SK-N-SH (cell line): ENCODE results near the gene GREM2. TPM values are rescaled to one million over a fixed set of nuclear protein-coding genes. Genes with fewer than 3 reads are reported as not detected.

Source experiments
- CTCF ChIA-PET: fragments of 300-600, 350-600 bp; formaldehyde crosslinking; extraction: SDS; loops from one replicate; lab custom pipeline; 2021; lab: Yijun Ruan, JAX
- POLR2A ChIA-PET: fragments of 350-600 bp; sonication (Branson Sonifier 250); formaldehyde crosslinking; extraction: SDS; loops from one replicate; lab custom pipeline; 2020; ENCODE audit warnings: antibody characterized with exemption, inconsistent platforms; lab: Yijun Ruan, JAX
- DNase-seq: peaks from one replicate; pipeline ENCODE4 v3.0.0; 2012
- H2AFZ ChIP-seq: fragments of 200-600 bp; sonication (generic); 2 replicates; pipeline ENCODE4 v1.8.1; 2016; ENCODE audit warnings: antibody characterized with exemption, mild to moderate bottlenecking, low read depth
- H3F3A ChIP-seq: fragments of 200-600 bp; sonication (generic); replicated peaks from 2 replicates; pipeline ENCODE3; 2016; ENCODE audit warnings: antibody characterized with exemption, mild to moderate bottlenecking; ENCODE audit not compliant: insufficient read depth
- H3K27ac ChIP-seq, 2 experiments: fragments of 200-500 bp in 1 of 2; fragments of 200-600 bp in 1 of 2; sonication (Bioruptor generic) in 1 of 2; sonication (generic), shearing (Covaris generic) in 1 of 2; 2 replicates each; pipeline versions ENCODE4 v1.5.1 to v1.6.1; 2014 to 2016; ENCODE audit warnings: low read depth in 2 of 2, inconsistent platforms in 1 of 2, low read length in 1 of 2, mild to moderate bottlenecking in 1 of 2, mixed read lengths in 1 of 2
- H3K27me3 ChIP-seq: fragments of 200-600 bp; sonication (generic), shearing (Covaris generic); 2 replicates; pipeline ENCODE4 v1.6.1; 2016; ENCODE audit warnings: mixed run types; ENCODE audit not compliant: insufficient read depth
- H3K36me3 ChIP-seq, 2 experiments: fragments of 200-500 bp in 1 of 2; fragments of 200-600 bp in 1 of 2; sonication (Bioruptor generic) in 1 of 2; sonication (generic) in 1 of 2; replicated peaks in 1 of 2; 2 replicates each; pipeline versions ENCODE3 to v1.5.1; 2014 to 2016; ENCODE audit warnings: low read length in 1 of 2, mild to moderate bottlenecking in 1 of 2; ENCODE audit not compliant: insufficient read depth in 2 of 2, control insufficient read depth in 1 of 2
- H3K4me1 ChIP-seq, 2 experiments: fragments of 200-500 bp in 1 of 2; fragments of 200-600 bp in 1 of 2; sonication (Bioruptor generic) in 1 of 2; sonication (generic), shearing (Covaris generic) in 1 of 2; 2 replicates each; pipeline versions ENCODE4 v1.5.1 to v1.6.1; 2014 to 2016; ENCODE audit warnings: low read depth in 1 of 2, low read length in 1 of 2, mixed run types in 1 of 2; ENCODE audit not compliant: insufficient read depth in 2 of 2, control insufficient read depth in 1 of 2
- H3K4me2 ChIP-seq: fragments of 200-600 bp; sonication (generic), shearing (Covaris generic); 2 replicates; pipeline ENCODE4 v1.6.1; 2017; ENCODE audit warnings: mixed run types
- H3K4me3 ChIP-seq, 2 experiments: fragments of 200-500 bp in 1 of 2; fragments of 200-600 bp in 1 of 2; sonication (Bioruptor generic) in 1 of 2; sonication (generic), shearing (Covaris generic) in 1 of 2; 2 replicates each; pipeline versions ENCODE4 v1.5.1 to v1.8.1; 2014 to 2016; ENCODE audit warnings: low read depth in 2 of 2, inconsistent platforms in 1 of 2, low read length in 1 of 2, mild to moderate bottlenecking in 1 of 2, mixed read lengths in 1 of 2, moderate library complexity in 1 of 2
- H3K79me2 ChIP-seq: fragments of 200-600 bp; sonication (generic); 2 replicates; pipeline ENCODE4 v1.8.1; 2017; ENCODE audit warnings: mild to moderate bottlenecking; ENCODE audit not compliant: insufficient read depth
- H3K9ac ChIP-seq: fragments of 200-600 bp; sonication (generic); 2 replicates; pipeline ENCODE4 v1.6.1; 2017; ENCODE audit warnings: mixed run types
- H3K9me2 ChIP-seq: fragments of 200-600 bp; sonication (generic); 2 replicates; pipeline ENCODE4 v1.6.1; 2017; ENCODE audit warnings: mixed run types
- H3K9me3 ChIP-seq: fragments of 200-600 bp; sonication (generic); 2 replicates; pipeline ENCODE4 v1.6.1; 2017; ENCODE audit warnings: mixed run types, mild to moderate bottlenecking, moderate library complexity
- H4K20me1 ChIP-seq: fragments of 200-600 bp; sonication (generic); 2 replicates; pipeline ENCODE4 v1.6.1; 2017; ENCODE audit warnings: mild to moderate bottlenecking, mixed run types; ENCODE audit not compliant: insufficient read depth
- EZH2phosphoT487 ChIP-seq: fragments of 200-600 bp; sonication (generic); IDR thresholded peaks from 2 replicates; pipeline ENCODE4 v1.6.1; 2017; ENCODE audit warnings: low read depth, mixed run types, mild to moderate bottlenecking, antibody characterized with exemption, moderate library complexity, borderline replicate concordance
- FOXM1 ChIP-seq: IDR thresholded peaks from 2 replicates; pipeline ENCODE4 v1.4.0; 2012; ENCODE audit warnings: low read depth, mild to moderate bottlenecking
- GABPA ChIP-seq: IDR thresholded peaks from 2 replicates; pipeline ENCODE4 v1.4.0; 2012; ENCODE audit warnings: low read depth, mild to moderate bottlenecking
- JUND ChIP-seq: IDR thresholded peaks from 2 replicates; pipeline ENCODE4 v1.4.0; 2012
- NRF1 ChIP-seq: IDR thresholded peaks from 2 replicates; pipeline ENCODE4 v1.6.1; 2012; ENCODE audit warnings: low read depth, mild to moderate bottlenecking, low read length
- RAD21 ChIP-seq: IDR thresholded peaks from 2 replicates; pipeline ENCODE4 v1.6.1; 2012; ENCODE audit warnings: mild to moderate bottlenecking, low read length
- RXRA ChIP-seq: IDR thresholded peaks from 2 replicates; pipeline ENCODE4 v1.4.0; 2012; ENCODE audit warnings: low read depth, mild to moderate bottlenecking, borderline replicate concordance
- SIN3A ChIP-seq: IDR thresholded peaks from 2 replicates; pipeline ENCODE4 v1.6.1; 2012; ENCODE audit warnings: low read depth, mild to moderate bottlenecking, low read length, moderate library complexity, borderline replicate concordance
- SMC3 ChIP-seq: IDR thresholded peaks from 2 replicates; pipeline ENCODE4 v1.6.1; 2012; ENCODE audit warnings: low read depth, low read length, improper control_type of control experiment
- TCF12 ChIP-seq: IDR thresholded peaks from 2 replicates; pipeline ENCODE4 v1.4.0; 2012
- YY1 ChIP-seq: IDR thresholded peaks from 2 replicates; pipeline ENCODE4 v1.4.0; 2012; ENCODE audit warnings: low read depth, mild to moderate bottlenecking
- WGBS: methylation state at CpG from one replicate; pipeline ENCODE4 v1.1.6; 2017; ENCODE audit warnings: low lambda C conversion rate; 5-methylcytosine and 5-hydroxymethylcytosine counted together
- polyA plus RNA-seq, 3 experiments: library from polyadenylated mRNA; depleted of rRNA; stranded (reverse); fragments of >200 nt; gene quantifications; 2 replicates each; pipeline ENCODE4 v1.2.3, GENCODE V29; 2012
- TF ChIP-seq, protein P1 (sequence below): IDR thresholded peaks from 2 replicates; pipeline ENCODE4 v1.4.0; 2012; ENCODE audit warnings: low read depth, borderline replicate concordance
- TF ChIP-seq, protein P2 (sequence below): fragments of 150-350 bp; IDR thresholded peaks from 2 replicates; pipeline ENCODE4 v1.6.1; 2016; ENCODE audit warnings: mild to moderate bottlenecking, low read depth, low read length
- TF ChIP-seq, protein P3 (sequence below): fragments of 200-600 bp; sonication (generic); IDR thresholded peaks from 2 replicates; pipeline ENCODE4 v1.6.1; 2017; ENCODE audit warnings: antibody characterized with exemption, mild to moderate bottlenecking, moderate library complexity
- TF ChIP-seq, protein P4 (sequence below): IDR thresholded peaks from 2 replicates; pipeline ENCODE4 v1.6.1; 2012; ENCODE audit warnings: mild to moderate bottlenecking, low read depth, low read length, moderate library complexity
- TF ChIP-seq, protein P5 (sequence below): fragments of 150-350 bp; IDR thresholded peaks from 2 replicates; pipeline ENCODE4 v1.6.1; 2017; ENCODE audit warnings: antibody characterized with exemption, low read length, low read depth, borderline replicate concordance
- TF ChIP-seq, protein P6 (sequence below): IDR thresholded peaks from 2 replicates; pipeline ENCODE4 v1.4.0; 2012; ENCODE audit warnings: low read depth

GREM2 gene
- polyA plus RNA-seq, 1 of the 3 experiments (the other 2 are of a cell fraction), result 0.94 TPM

DNA sequence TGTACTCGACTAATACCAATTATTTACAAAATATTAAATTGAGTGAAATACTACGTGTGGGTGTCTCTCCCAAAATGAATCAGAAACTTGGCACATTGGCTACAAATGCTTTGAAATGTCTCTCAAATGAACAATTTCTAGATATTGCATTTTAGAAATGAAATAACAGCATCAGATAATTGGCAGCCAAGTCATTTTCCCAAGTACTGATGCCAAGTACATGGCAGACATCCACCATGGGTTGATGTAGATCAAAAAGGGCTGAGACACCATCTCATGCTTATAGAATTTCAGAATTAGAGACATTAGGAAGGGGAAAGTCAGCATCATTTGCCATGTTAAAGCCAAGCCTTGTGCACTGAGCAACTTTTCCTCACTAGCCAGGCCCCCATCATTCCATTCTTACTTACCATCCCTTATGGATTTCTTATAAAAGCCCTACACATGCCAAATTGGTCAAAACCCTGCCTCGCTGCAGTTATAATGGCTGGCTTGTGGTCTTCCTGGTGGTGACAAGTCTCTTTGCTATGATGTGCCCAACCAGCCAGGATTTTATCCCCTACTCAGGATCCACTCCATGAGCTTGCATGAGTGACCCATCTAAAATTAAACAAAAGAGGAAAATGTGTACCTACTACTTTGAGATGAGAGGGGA, 73.1 kb downstream of the GREM2 start (continued):
- TF ChIP-seq, protein P1, sequence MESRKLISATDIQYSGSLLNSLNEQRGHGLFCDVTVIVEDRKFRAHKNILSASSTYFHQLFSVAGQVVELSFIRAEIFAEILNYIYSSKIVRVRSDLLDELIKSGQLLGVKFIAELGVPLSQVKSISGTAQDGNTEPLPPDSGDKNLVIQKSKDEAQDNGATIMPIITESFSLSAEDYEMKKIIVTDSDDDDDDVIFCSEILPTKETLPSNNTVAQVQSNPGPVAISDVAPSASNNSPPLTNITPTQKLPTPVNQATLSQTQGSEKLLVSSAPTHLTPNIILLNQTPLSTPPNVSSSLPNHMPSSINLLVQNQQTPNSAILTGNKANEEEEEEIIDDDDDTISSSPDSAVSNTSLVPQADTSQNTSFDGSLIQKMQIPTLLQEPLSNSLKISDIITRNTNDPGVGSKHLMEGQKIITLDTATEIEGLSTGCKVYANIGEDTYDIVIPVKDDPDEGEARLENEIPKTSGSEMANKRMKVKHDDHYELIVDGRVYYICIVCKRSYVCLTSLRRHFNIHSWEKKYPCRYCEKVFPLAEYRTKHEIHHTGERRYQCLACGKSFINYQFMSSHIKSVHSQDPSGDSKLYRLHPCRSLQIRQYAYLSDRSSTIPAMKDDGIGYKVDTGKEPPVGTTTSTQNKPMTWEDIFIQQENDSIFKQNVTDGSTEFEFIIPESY, result no peak
- TF ChIP-seq GABPA, result no peak
- TF ChIP-seq SIN3A, result no peak
- no peak for TF ChIP-seq NRF1
- TF ChIP-seq FOXM1, result no peak
- no peak for TF ChIP-seq JUND
- no peak for TF ChIP-seq SMC3
- TF ChIP-seq, protein P2, sequence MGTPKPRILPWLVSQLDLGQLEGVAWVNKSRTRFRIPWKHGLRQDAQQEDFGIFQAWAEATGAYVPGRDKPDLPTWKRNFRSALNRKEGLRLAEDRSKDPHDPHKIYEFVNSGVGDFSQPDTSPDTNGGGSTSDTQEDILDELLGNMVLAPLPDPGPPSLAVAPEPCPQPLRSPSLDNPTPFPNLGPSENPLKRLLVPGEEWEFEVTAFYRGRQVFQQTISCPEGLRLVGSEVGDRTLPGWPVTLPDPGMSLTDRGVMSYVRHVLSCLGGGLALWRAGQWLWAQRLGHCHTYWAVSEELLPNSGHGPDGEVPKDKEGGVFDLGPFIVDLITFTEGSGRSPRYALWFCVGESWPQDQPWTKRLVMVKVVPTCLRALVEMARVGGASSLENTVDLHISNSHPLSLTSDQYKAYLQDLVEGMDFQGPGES, result no peak
- TF ChIP-seq, protein P3, sequence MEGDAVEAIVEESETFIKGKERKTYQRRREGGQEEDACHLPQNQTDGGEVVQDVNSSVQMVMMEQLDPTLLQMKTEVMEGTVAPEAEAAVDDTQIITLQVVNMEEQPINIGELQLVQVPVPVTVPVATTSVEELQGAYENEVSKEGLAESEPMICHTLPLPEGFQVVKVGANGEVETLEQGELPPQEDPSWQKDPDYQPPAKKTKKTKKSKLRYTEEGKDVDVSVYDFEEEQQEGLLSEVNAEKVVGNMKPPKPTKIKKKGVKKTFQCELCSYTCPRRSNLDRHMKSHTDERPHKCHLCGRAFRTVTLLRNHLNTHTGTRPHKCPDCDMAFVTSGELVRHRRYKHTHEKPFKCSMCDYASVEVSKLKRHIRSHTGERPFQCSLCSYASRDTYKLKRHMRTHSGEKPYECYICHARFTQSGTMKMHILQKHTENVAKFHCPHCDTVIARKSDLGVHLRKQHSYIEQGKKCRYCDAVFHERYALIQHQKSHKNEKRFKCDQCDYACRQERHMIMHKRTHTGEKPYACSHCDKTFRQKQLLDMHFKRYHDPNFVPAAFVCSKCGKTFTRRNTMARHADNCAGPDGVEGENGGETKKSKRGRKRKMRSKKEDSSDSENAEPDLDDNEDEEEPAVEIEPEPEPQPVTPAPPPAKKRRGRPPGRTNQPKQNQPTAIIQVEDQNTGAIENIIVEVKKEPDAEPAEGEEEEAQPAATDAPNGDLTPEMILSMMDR, result no peak

DNA sequence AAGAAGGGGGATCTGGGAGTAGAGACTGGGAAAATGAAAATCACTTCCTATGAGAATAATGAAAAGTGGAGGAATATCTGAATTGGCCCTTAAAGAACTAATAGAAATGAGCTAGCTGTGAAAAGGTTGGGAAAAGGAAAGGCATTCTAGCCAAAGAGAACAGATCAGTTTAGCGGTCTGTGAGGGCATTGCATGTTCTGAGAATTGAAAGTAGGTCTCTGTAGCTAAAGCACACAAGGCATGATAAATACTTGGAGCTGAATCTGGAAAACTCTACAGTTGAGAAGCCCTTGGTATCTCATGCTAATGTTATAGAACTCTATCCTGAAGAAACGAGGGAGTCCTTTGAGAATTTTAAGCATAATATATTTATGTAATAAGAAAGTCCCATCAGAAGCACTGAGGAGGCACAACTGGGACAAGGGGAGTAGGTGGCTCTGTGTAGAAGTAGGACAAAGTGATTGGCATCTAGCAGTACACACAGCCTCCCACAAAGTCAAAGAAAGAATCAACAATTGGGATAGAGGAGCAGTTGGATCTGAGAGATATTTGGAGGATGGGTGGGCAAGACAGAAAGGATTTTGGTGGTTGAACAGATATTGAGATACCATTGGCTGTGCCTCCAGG, 78.7 kb downstream of the GREM2 start:
- ChIA-PET CTCF (no interaction called here), POLR2A (no interaction called here)
- Histone ChIP-seq H3K4me3 (no peak overlapping the region), H3K36me3 (no peaks in the 10 kb centered on the region), H4K20me1 (no peaks in the 10 kb centered on the region), H2AFZ (no peak overlapping the region), H3K27ac (no peak overlapping the region), H3K4me2 (no peak overlapping the region), H3K27me3 (no peaks in the 10 kb centered on the region), H3F3A (no peaks in the 10 kb centered on the region), H3K9ac (no peak overlapping the region), H3K79me2 (no peaks in the 10 kb centered on the region), H3K9me2 (no peaks in the 10 kb centered on the region), H3K9me3 (no peaks in the 10 kb centered on the region), H3K4me1 (peaks cover 0 to 3% of the 10 kb centered on the region in 2 experiments; a peak in 1 of 4 replicates)
- no peak for DNase-seq
- 62% methylated on average over 2 of the region's 2 CpGs for WGBS
- TF ChIP-seq, protein P4, sequence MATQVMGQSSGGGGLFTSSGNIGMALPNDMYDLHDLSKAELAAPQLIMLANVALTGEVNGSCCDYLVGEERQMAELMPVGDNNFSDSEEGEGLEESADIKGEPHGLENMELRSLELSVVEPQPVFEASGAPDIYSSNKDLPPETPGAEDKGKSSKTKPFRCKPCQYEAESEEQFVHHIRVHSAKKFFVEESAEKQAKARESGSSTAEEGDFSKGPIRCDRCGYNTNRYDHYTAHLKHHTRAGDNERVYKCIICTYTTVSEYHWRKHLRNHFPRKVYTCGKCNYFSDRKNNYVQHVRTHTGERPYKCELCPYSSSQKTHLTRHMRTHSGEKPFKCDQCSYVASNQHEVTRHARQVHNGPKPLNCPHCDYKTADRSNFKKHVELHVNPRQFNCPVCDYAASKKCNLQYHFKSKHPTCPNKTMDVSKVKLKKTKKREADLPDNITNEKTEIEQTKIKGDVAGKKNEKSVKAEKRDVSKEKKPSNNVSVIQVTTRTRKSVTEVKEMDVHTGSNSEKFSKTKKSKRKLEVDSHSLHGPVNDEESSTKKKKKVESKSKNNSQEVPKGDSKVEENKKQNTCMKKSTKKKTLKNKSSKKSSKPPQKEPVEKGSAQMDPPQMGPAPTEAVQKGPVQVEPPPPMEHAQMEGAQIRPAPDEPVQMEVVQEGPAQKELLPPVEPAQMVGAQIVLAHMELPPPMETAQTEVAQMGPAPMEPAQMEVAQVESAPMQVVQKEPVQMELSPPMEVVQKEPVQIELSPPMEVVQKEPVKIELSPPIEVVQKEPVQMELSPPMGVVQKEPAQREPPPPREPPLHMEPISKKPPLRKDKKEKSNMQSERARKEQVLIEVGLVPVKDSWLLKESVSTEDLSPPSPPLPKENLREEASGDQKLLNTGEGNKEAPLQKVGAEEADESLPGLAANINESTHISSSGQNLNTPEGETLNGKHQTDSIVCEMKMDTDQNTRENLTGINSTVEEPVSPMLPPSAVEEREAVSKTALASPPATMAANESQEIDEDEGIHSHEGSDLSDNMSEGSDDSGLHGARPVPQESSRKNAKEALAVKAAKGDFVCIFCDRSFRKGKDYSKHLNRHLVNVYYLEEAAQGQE, result no peak
- no peak for TF ChIP-seq RXRA
- TF ChIP-seq, protein P5, sequence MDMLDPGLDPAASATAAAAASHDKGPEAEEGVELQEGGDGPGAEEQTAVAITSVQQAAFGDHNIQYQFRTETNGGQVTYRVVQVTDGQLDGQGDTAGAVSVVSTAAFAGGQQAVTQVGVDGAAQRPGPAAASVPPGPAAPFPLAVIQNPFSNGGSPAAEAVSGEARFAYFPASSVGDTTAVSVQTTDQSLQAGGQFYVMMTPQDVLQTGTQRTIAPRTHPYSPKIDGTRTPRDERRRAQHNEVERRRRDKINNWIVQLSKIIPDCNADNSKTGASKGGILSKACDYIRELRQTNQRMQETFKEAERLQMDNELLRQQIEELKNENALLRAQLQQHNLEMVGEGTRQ, result no peak
- TF ChIP-seq RAD21, result no peak
- TF ChIP-seq EZH2phosphoT487, result no peak
- no peak for TF ChIP-seq YY1
- no peak for TF ChIP-seq NRF1
- TF ChIP-seq FOXM1, result no peak
- TF ChIP-seq, protein P6, sequence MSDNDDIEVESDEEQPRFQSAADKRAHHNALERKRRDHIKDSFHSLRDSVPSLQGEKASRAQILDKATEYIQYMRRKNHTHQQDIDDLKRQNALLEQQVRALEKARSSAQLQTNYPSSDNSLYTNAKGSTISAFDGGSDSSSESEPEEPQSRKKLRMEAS, result no peak
- no peak for TF ChIP-seq TCF12
- TF ChIP-seq SIN3A, result no peak
- TF ChIP-seq, protein P1, result no peak
